ENCODE results near the gene SSR4. TPM values are rescaled to one million over a fixed set of nuclear protein-coding genes. Genes with fewer than 3 reads are reported as not detected.

SSR4 gene
- total and polyA plus RNA-seq, 2 donors (not counting 1 experiment from before 2014, with no cell fraction given): 134 to 297 TPM

DNA sequence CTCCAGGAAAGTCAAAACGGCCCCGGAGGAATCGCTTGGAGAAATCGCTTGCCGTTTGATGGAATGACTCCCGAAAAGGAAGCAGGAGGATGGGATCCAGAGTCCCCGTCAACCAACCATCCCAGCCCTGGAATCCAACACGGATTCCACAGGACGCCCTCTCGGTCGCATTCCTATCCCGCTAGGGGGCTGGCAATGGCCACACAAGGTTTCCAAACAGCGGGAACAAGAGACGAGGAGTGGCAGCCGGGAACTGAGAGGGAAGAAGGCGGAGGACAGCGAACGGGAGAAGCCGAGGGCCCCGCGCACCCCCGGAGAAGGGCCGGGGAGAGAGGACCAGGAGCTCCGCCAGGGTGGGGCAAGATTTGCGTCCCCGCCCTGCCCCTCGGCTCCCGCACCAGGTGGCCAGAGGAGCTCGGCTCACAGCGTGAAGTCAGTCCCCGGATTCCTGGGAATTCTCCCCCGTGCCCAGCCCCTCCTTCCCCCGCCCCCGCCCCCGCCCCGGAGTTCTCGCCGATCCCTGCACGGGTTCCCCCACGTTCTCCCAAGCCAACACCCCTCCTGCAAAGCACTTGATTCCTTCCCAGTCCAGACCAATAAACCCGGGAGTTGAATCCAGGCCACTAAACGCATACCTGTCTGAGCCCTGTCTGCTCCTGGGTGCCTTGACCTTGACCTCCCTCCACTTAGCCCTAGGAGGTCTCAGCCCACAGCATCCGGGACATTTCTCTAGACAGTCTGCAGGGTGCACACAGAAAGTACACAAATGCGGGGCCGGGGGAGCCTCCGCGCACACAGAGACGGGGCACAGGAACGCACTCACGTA lies 34.5 kb downstream of the SSR4 start:
- Histone ChIP-seq H3K4me2 (replicated peaks; ENCODE audit: low read depth, low read length, poor library complexity, severe bottlenecking) (peak overlapping the region; percentile 81), H3K9me3 (ENCODE audit: control extremely low read depth in 1 of 3, control insufficient read depth in 2 of 3, insufficient read depth in 1 of 3, low read length in 2 of 3) (peaks cover 0 to 9% (median 0%) of the 10 kb centered on the region in 3 donors), H3K79me2 (ENCODE audit: control insufficient read depth, insufficient read depth, low read length) (no peaks in the 10 kb centered on the region), H3K27me3 (replicated peaks in 1 of 4; ENCODE audit: control extremely low read depth in 1 of 4, control insufficient read depth in 3 of 4, insufficient read depth in 4 of 4, low read length in 3 of 4) (peaks cover 0 to 46% (median 11%) of the 10 kb centered on the region in 4 experiments), H3K27ac (ENCODE audit: low read length in 2 of 2) (no peak overlapping the region), H2AFZ (ENCODE audit: insufficient read depth, low read depth, low read length, poor library complexity, severe bottlenecking) (no peak overlapping the region), H3K9ac (ENCODE audit: low read length) (peak overlapping the region; percentile 43), H3K36me3 (replicated peaks in 1 of 2; ENCODE audit: control extremely low read depth in 1 of 2, control insufficient read depth in 1 of 2, extremely low read depth in 1 of 2, insufficient read depth in 2 of 2, low read length in 1 of 2) (no peaks in the 10 kb centered on the region), H3K4me1 (ENCODE audit: control insufficient read depth in 2 of 2, insufficient read depth in 2 of 2, low read length in 2 of 2) (peaks cover 7 to 16% of the 10 kb centered on the region in 2 donors), H3K4me3 (ENCODE audit: control extremely low read depth in 1 of 5, extremely low read depth in 1 of 5, insufficient read depth in 1 of 5, low read depth in 2 of 5, low read length in 4 of 5) (peak overlapping the region in 3 of 5 experiments; percentile 29 to 54 (median 38)), H4K20me1 (ENCODE audit: control insufficient read depth, insufficient read depth, low read length, poor library complexity, severe bottlenecking) (no peaks in the 10 kb centered on the region)
- 12% methylated on average over 26 of the region's 50 CpGs for whole genome bisulfite sequencing (ENCODE audit: insufficient coverage)
- H3K9me3 Mint-ChIP-seq (ENCODE audit: insufficient read depth): no peaks in the 10 kb centered on the region
- TF ChIP-seq EZH2 (IDR thresholded peaks at IDR 0.05; ENCODE audit: borderline replicate concordance, insufficient read depth, low read depth, low read length, poor library complexity, severe bottlenecking): no peak
- TF ChIP-seq, protein P1, sequence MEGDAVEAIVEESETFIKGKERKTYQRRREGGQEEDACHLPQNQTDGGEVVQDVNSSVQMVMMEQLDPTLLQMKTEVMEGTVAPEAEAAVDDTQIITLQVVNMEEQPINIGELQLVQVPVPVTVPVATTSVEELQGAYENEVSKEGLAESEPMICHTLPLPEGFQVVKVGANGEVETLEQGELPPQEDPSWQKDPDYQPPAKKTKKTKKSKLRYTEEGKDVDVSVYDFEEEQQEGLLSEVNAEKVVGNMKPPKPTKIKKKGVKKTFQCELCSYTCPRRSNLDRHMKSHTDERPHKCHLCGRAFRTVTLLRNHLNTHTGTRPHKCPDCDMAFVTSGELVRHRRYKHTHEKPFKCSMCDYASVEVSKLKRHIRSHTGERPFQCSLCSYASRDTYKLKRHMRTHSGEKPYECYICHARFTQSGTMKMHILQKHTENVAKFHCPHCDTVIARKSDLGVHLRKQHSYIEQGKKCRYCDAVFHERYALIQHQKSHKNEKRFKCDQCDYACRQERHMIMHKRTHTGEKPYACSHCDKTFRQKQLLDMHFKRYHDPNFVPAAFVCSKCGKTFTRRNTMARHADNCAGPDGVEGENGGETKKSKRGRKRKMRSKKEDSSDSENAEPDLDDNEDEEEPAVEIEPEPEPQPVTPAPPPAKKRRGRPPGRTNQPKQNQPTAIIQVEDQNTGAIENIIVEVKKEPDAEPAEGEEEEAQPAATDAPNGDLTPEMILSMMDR (IDR thresholded peaks at IDR 0.05): no peak
- peak overlapping the region; percentile 78 for H3K4me3 Mint-ChIP-seq
- ATAC-seq (ENCODE audit: low read depth) (peak; percentile 21), DNase-seq (no peak)
- H3K4me1 Mint-ChIP-seq: peaks cover 5% of the 10 kb centered on the region
- POLR2A ChIA-PET: no interaction called here
- CTCF ChIA-PET: no interaction called here
- H3K27me3 Mint-ChIP-seq: peaks cover 36% of the 10 kb centered on the region
- H3K27ac Mint-ChIP-seq: no peak overlapping the region
- intact Hi-C loops (cut with micrococcal nuclease): no loop called here

DNA sequence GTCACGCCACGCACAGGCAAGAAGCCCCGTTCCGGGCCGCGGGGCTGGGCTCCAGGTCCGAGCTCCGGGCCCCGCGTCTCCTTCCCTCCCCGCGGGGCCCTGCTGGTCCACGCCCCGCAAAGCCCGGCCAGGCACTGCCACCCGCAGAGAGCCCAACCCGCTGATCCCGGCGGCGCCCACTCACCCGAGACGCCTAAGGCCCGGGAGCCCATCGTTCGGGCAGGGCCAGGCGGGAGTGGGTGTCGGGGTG lies 35.0 kb downstream of the SSR4 start:
- ChIA-PET POLR2A (no interaction called here), CTCF (no interaction called here)
- no peaks in the 10 kb centered on the region for H4K20me1 ChIP-seq (ENCODE audit: control insufficient read depth, insufficient read depth, low read length, poor library complexity, severe bottlenecking)
- intact Hi-C loops (cut with micrococcal nuclease): no loop called here
- H3K4me3 Mint-ChIP-seq: peak overlapping the region; percentile 78
- peak overlapping the region in 3 of 5 experiments; percentile 29 to 54 (median 38) for H3K4me3 ChIP-seq (ENCODE audit: control extremely low read depth in 1 of 5, extremely low read depth in 1 of 5, insufficient read depth in 1 of 5, low read depth in 2 of 5, low read length in 4 of 5)
- WGBS (ENCODE audit: insufficient coverage): 2% methylated on average over 22 of the region's 27 CpGs
- H3K9me3 ChIP-seq (ENCODE audit: control extremely low read depth in 1 of 3, control insufficient read depth in 2 of 3, insufficient read depth in 1 of 3, low read length in 2 of 3): peaks cover 0 to 9% (median 0%) of the 10 kb centered on the region in 3 donors
- peak; percentile 36 for DNase-seq
- H3K27me3 ChIP-seq (replicated peaks in 1 of 4; ENCODE audit: control extremely low read depth in 1 of 4, control insufficient read depth in 3 of 4, insufficient read depth in 4 of 4, low read length in 3 of 4): peaks cover 0 to 46% (median 11%) of the 10 kb centered on the region in 4 experiments
- H3K4me2 ChIP-seq (replicated peaks; ENCODE audit: low read depth, low read length, poor library complexity, severe bottlenecking): peak overlapping the region; percentile 81
- H3K36me3 ChIP-seq (replicated peaks in 1 of 2; ENCODE audit: control extremely low read depth in 1 of 2, control insufficient read depth in 1 of 2, extremely low read depth in 1 of 2, insufficient read depth in 2 of 2, low read length in 1 of 2): no peaks in the 10 kb centered on the region
- peaks cover 7 to 16% of the 10 kb centered on the region in 2 donors for H3K4me1 ChIP-seq (ENCODE audit: control insufficient read depth in 2 of 2, insufficient read depth in 2 of 2, low read length in 2 of 2)
- peaks cover 32% of the 10 kb centered on the region for H3K27me3 Mint-ChIP-seq
- peaks cover 5% of the 10 kb centered on the region for H3K4me1 Mint-ChIP-seq
- H3K9me3 Mint-ChIP-seq (ENCODE audit: insufficient read depth): no peaks in the 10 kb centered on the region
- TF ChIP-seq, protein P1 (IDR thresholded peaks at IDR 0.05): no peak
- no peak for TF ChIP-seq EZH2 (IDR thresholded peaks at IDR 0.05; ENCODE audit: borderline replicate concordance, insufficient read depth, low read depth, low read length, poor library complexity, severe bottlenecking)
- peak overlapping the region; percentile 43 for H3K9ac ChIP-seq (ENCODE audit: low read length)
- no peak for ATAC-seq (ENCODE audit: low read depth)
- no peak overlapping the region for H3K27ac Mint-ChIP-seq
- H3K27ac ChIP-seq (ENCODE audit: low read length in 2 of 2): no peak overlapping the region
- no peaks in the 10 kb centered on the region for H3K79me2 ChIP-seq (ENCODE audit: control insufficient read depth, insufficient read depth, low read length)
- no peak overlapping the region for H2AFZ ChIP-seq (ENCODE audit: insufficient read depth, low read depth, low read length, poor library complexity, severe bottlenecking)

Measured in B cell (primary cell).